HUES6 (cell line): ENCODE results near the gene TCP11L1.
"Not testable (repeated sequence)": the region's sequence is repeated elsewhere in the genome, so short reads cannot be mapped to it uniquely, and the experiment has no call there.

ENCODE experiments used
- H3K27ac ChIP-seq: 2 replicates; pipeline ENCODE4 v1.7.0; 2013; ENCODE audit warnings: low read depth, mild to moderate bottlenecking, low read length, inconsistent platforms
- H3K27me3 ChIP-seq: 2 replicates; pipeline ENCODE4 v1.6.1; 2013; ENCODE audit warnings: low read length; ENCODE audit not compliant: control insufficient read depth, insufficient read depth
- H3K36me3 ChIP-seq: 2 replicates; pipeline ENCODE4 v1.6.1; 2013; ENCODE audit warnings: low read length; ENCODE audit not compliant: control insufficient read depth, insufficient read depth
- H3K4me1 ChIP-seq: 2 replicates; pipeline ENCODE4 v1.6.1; 2013; ENCODE audit warnings: low read length; ENCODE audit not compliant: control insufficient read depth, insufficient read depth
- H3K4me3 ChIP-seq: 2 replicates; pipeline ENCODE4 v1.5.1; 2013; ENCODE audit warnings: low read depth, low read length
- H3K9ac ChIP-seq: one replicate; pipeline ENCODE4 v1.6.1; 2013; ENCODE audit warnings: mild to moderate bottlenecking, low read length
- H3K9me3 ChIP-seq: 2 replicates; pipeline ENCODE4 v1.6.1; 2013; ENCODE audit warnings: low read depth, low read length; ENCODE audit not compliant: control insufficient read depth, insufficient read depth

TCP11L1 gene

GRCh38 chr11:33122696-33123095, 83.3 kb downstream of the TCP11L1 start:
- H3K9ac ChIP-seq, H3K9me3 ChIP-seq, H3K27me3 ChIP-seq, H3K36me3 ChIP-seq, H3K4me3 ChIP-seq: not testable (repeated sequence)
- peaks cover 25% of the 10 kb centered on the region for H3K4me1 ChIP-seq
- H3K27ac ChIP-seq = peak overlapping the region; percentile 83
